Measurements from ENCODE around the gene FAT1.

FAT1 gene

DNA sequence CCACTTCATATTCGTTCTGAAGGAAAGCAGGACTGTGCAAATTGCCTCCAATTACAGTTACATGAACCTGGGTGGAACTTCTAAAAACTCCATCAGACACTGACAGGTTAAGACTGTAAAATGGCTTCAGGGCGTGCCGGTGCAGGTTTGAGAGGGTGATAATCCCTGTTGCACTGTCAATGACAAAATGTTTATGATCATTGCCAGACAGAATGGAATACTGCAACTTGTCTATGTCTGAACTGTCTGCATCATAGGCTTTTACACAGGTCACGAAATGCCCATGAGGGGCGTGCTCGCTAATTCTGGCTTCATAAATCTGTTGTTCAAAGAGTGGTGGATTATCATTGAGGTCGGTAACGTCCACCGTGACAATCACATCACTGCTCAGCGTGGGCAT is 104.6 kb downstream of the FAT1 start:
- TF ChIP-seq, protein P1, sequence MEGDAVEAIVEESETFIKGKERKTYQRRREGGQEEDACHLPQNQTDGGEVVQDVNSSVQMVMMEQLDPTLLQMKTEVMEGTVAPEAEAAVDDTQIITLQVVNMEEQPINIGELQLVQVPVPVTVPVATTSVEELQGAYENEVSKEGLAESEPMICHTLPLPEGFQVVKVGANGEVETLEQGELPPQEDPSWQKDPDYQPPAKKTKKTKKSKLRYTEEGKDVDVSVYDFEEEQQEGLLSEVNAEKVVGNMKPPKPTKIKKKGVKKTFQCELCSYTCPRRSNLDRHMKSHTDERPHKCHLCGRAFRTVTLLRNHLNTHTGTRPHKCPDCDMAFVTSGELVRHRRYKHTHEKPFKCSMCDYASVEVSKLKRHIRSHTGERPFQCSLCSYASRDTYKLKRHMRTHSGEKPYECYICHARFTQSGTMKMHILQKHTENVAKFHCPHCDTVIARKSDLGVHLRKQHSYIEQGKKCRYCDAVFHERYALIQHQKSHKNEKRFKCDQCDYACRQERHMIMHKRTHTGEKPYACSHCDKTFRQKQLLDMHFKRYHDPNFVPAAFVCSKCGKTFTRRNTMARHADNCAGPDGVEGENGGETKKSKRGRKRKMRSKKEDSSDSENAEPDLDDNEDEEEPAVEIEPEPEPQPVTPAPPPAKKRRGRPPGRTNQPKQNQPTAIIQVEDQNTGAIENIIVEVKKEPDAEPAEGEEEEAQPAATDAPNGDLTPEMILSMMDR (IDR thresholded peaks at IDR 0.05; ENCODE audit: low read depth, low read length, poor library complexity, severe bottlenecking): no peak
- TF ChIP-seq EZH2phosphoT487 (IDR thresholded peaks at IDR 0.05; ENCODE audit: borderline replicate concordance, low read length): no peak

DNA sequence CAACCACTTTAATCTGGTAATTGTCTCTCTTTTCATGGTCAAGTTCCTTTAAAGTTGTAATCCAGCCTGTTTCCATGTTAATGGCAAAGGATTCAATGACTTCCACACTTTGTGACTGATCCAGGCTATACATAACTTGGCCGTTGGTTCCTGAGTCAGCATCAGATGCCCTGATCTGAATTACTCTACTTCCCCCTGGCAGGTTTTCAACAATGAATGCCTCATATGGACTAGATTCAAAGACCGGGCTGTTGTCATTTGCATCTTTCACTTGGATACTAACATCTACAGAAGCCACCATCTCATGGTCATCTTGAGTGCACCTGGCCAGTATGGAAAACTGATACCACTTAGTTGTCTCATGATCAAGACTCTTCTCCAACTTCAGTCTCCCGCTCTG is 105.7 kb downstream of the FAT1 start:
- Histone ChIP-seq H3K9me3 (ENCODE audit: control insufficient read depth, insufficient read depth, low read length) (no peaks in the 10 kb centered on the region), H3K4me2 (ENCODE audit: low read length) (no peak overlapping the region), H3K79me2 (ENCODE audit: control insufficient read depth, low read length) (no peaks in the 10 kb centered on the region), H3K27ac (ENCODE audit: low read depth, low read length) (no peak overlapping the region), H4K20me1 (ENCODE audit: control insufficient read depth, insufficient read depth, low read depth, low read length) (no peaks in the 10 kb centered on the region), H3K4me3 (ENCODE audit: low read length) (no peak overlapping the region), H3K9me2 (replicated peaks; ENCODE audit: control insufficient read depth, low read length) (no peaks in the 10 kb centered on the region), H3F3A (ENCODE audit: control insufficient read depth, insufficient read depth) (no peaks in the 10 kb centered on the region), H3K4me1 (ENCODE audit: control insufficient read depth, low read length) (no peaks in the 10 kb centered on the region), H3K27me3 (ENCODE audit: control insufficient read depth, low read length) (no peaks in the 10 kb centered on the region), H3K36me3 (ENCODE audit: control insufficient read depth, low read length) (no peaks in the 10 kb centered on the region)
- TF ChIP-seq, protein P1 (IDR thresholded peaks at IDR 0.05; ENCODE audit: low read depth, low read length, poor library complexity, severe bottlenecking): no peak
- TF ChIP-seq EZH2phosphoT487 (IDR thresholded peaks at IDR 0.05; ENCODE audit: borderline replicate concordance, low read length): no peak

More for the DNA sequence above, 104.6 kb downstream of the FAT1 start:
- H3K27me3 ChIP-seq (ENCODE audit: control insufficient read depth, low read length): no peaks in the 10 kb centered on the region
- no peaks in the 10 kb centered on the region for H3F3A ChIP-seq (ENCODE audit: control insufficient read depth, insufficient read depth)
- no peak overlapping the region for H3K4me3 ChIP-seq (ENCODE audit: low read length)
- no peaks in the 10 kb centered on the region for H3K9me3 ChIP-seq (ENCODE audit: control insufficient read depth, insufficient read depth, low read length)
- no peaks in the 10 kb centered on the region for H3K79me2 ChIP-seq (ENCODE audit: control insufficient read depth, low read length)
- H3K9me2 ChIP-seq (replicated peaks; ENCODE audit: control insufficient read depth, low read length): no peaks in the 10 kb centered on the region
- no peak overlapping the region for H3K27ac ChIP-seq (ENCODE audit: low read depth, low read length)
- H4K20me1 ChIP-seq (ENCODE audit: control insufficient read depth, insufficient read depth, low read depth, low read length): no peaks in the 10 kb centered on the region
- H3K4me1 ChIP-seq (ENCODE audit: control insufficient read depth, low read length): no peaks in the 10 kb centered on the region
- no peak overlapping the region for H3K4me2 ChIP-seq (ENCODE audit: low read length)
- H3K36me3 ChIP-seq (ENCODE audit: control insufficient read depth, low read length): no peaks in the 10 kb centered on the region

DNA sequence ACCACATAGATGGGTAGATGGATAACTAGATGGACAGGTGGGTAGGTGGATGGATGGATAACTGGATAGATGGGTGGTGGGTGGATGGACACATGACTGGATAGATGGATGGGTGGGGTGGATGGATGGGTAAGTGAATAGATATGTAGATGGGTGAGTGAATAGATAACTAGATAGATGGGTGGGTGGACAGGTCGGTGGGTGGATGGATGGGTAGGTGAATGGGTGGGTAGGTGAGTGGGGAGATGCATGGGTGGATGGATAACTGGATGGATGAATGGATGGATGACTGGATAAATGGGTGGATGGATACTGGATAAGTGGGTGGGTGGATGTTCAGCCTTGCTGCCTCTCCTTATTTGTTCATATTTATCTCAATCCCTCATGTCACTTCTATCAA is 116.2 kb downstream of the FAT1 start:
- H3K9me3 ChIP-seq (ENCODE audit: control insufficient read depth, insufficient read depth, low read length): no peaks in the 10 kb centered on the region
- TF ChIP-seq, protein P1 (IDR thresholded peaks at IDR 0.05; ENCODE audit: low read depth, low read length, poor library complexity, severe bottlenecking): no peak
- TF ChIP-seq EZH2phosphoT487 (IDR thresholded peaks at IDR 0.05; ENCODE audit: borderline replicate concordance, low read length): no peak
- H3K9me2 ChIP-seq (replicated peaks; ENCODE audit: control insufficient read depth, low read length): no peaks in the 10 kb centered on the region
- H3K27ac ChIP-seq (ENCODE audit: low read depth, low read length): no peak overlapping the region
- H3K79me2 ChIP-seq (ENCODE audit: control insufficient read depth, low read length): no peaks in the 10 kb centered on the region
- H3K36me3 ChIP-seq (ENCODE audit: control insufficient read depth, low read length): no peaks in the 10 kb centered on the region
- no peaks in the 10 kb centered on the region for H3K4me1 ChIP-seq (ENCODE audit: control insufficient read depth, low read length)
- no peaks in the 10 kb centered on the region for H4K20me1 ChIP-seq (ENCODE audit: control insufficient read depth, insufficient read depth, low read depth, low read length)
- H3K27me3 ChIP-seq (ENCODE audit: control insufficient read depth, low read length): no peaks in the 10 kb centered on the region
- H3K4me2 ChIP-seq (ENCODE audit: low read length): no peak overlapping the region
- H3F3A ChIP-seq (ENCODE audit: control insufficient read depth, insufficient read depth): no peaks in the 10 kb centered on the region
- no peak overlapping the region for H3K4me3 ChIP-seq (ENCODE audit: low read length)

DNA sequence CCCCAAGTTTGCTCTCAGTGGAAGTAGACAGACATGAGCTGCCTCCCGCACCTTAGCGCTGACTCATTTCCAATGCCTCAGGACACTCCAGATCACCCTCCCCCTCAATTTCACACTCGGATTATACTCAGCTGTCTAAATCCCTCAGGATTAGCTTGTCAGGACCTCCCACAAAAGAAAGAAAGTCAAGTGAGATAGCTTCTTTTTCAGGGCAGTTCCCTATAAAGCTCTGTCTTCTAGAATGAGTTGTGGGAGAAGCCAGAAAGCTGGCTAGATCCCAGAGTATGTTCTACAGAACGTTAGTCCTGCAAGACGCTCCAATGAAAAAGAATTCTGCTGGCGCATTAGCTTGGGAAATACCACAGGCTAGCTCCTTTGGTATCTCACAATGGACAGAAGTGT is 117.1 kb downstream of the FAT1 start:
- Histone ChIP-seq H3K4me3 (ENCODE audit: low read length) (no peak overlapping the region), H4K20me1 (ENCODE audit: control insufficient read depth, insufficient read depth, low read depth, low read length) (no peaks in the 10 kb centered on the region), H3K4me1 (ENCODE audit: control insufficient read depth, low read length) (no peaks in the 10 kb centered on the region), H3K36me3 (ENCODE audit: control insufficient read depth, low read length) (no peaks in the 10 kb centered on the region), H3F3A (ENCODE audit: control insufficient read depth, insufficient read depth) (no peaks in the 10 kb centered on the region), H3K4me2 (ENCODE audit: low read length) (no peak overlapping the region), H3K27me3 (ENCODE audit: control insufficient read depth, low read length) (no peaks in the 10 kb centered on the region), H3K9me2 (replicated peaks; ENCODE audit: control insufficient read depth, low read length) (no peaks in the 10 kb centered on the region), H3K79me2 (ENCODE audit: control insufficient read depth, low read length) (no peaks in the 10 kb centered on the region), H3K9me3 (ENCODE audit: control insufficient read depth, insufficient read depth, low read length) (no peaks in the 10 kb centered on the region), H3K27ac (ENCODE audit: low read depth, low read length) (no peak overlapping the region)
- TF ChIP-seq, protein P1 (IDR thresholded peaks at IDR 0.05; ENCODE audit: low read depth, low read length, poor library complexity, severe bottlenecking): no peak
- TF ChIP-seq EZH2phosphoT487 (IDR thresholded peaks at IDR 0.05; ENCODE audit: borderline replicate concordance, low read length): no peak

Measured in DOHH2 (cell line).